ENCODE data around the gene HPX. TPM values are rescaled to one million over a fixed set of nuclear protein-coding genes. Genes with fewer than 3 reads are reported as not detected.

Gene HPX
- total and polyA plus RNA-seq, 9 donors: 0.46 to 4.1 (median 2.4) TPM

- TF ChIP-seq EP300 (IDR thresholded peaks at IDR 0.05) (no peak), CTCF (IDR thresholded peaks at IDR 0.05) (no peak), POLR2A (IDR thresholded peaks at IDR 0.05) (no peak)
- Histone ChIP-seq H3K27ac (no peak overlapping the region), H3K4me1 (ENCODE audit: insufficient read depth) (peaks cover 9% of the 10 kb centered on the region), H3K9me3 (no peaks in the 10 kb centered on the region), H3K4me3 (peak overlapping the region; percentile 67), H3K36me3 (no peaks in the 10 kb centered on the region), H3K27me3 (no peaks in the 10 kb centered on the region)
- 71 to 77% (median 74%) methylated on average over 4 of the region's 4 CpGs for WGBS, 3 donors
- intact Hi-C loops (cut with DNase I): loop anchor here in 1 of 4 donors (5.0 kb wide), 1 partner anchor 135 kb away; the partner anchor contains the start of gene TPP1
- no peak for DNase-seq
These were observed 41.7 kb upstream of the HPX start for GRCh38 chr11:6482441-6482840.

- intact Hi-C loops (cut with DNase I): loop anchor here in 1 of 4 donors (5.0 kb wide), 1 partner anchor 135 kb away; the partner anchor contains the start of gene TPP1
- TF ChIP-seq EP300 (IDR thresholded peaks at IDR 0.05) (no peak), CTCF (IDR thresholded peaks at IDR 0.05) (no peak), POLR2A (IDR thresholded peaks at IDR 0.05) (no peak)
- H3K27ac ChIP-seq: peak overlapping the region; percentile 63 to 90
- H3K4me1 ChIP-seq (ENCODE audit: insufficient read depth): peaks cover 9% of the 10 kb centered on the region
- no peaks in the 10 kb centered on the region for H3K36me3 ChIP-seq
- no peaks in the 10 kb centered on the region for H3K27me3 ChIP-seq
- WGBS, 3 donors: 0 to 11% (median 3%) methylated on average over 13 of the region's 13 CpGs
- peak overlapping the region; percentile 67 for H3K4me3 ChIP-seq
- DNase-seq: no peak
- no peaks in the 10 kb centered on the region for H3K9me3 ChIP-seq
These were observed 41.1 kb upstream of the HPX start for GRCh38 chr11:6481924-6482275.

GRCh38 chr11:6481012-6481923, 40.5 kb upstream of the HPX start, which contains the start of the genes ARFIP2 and TIMM10B:
Gene ARFIP2 (minus strand): TSS chr11:6481331. CDS start chr11:6480421, 910 bp downstream.
Gene TIMM10B (plus strand): TSS chr11:6481501. CDS start chr11:6481517, 16 bp downstream.
- Histone ChIP-seq H3K27me3 (no peaks in the 10 kb centered on the region), H3K4me3 (peak within 1 kb of the TSS; percentile 67), H3K4me1 (ENCODE audit: insufficient read depth) (peaks cover 9% of the 10 kb centered on the region), H3K9me3 (no peaks in the 10 kb centered on the region), H3K27ac (peak within 1 kb of the TSS; percentile 63 to 90), H3K36me3 (no peaks in the 10 kb centered on the region)
- intact Hi-C loops (cut with DNase I): loop anchor here in 1 of 4 donors (5.0 kb wide), 1 partner anchor 136 kb away; the partner anchor contains the start of gene TPP1
- peak; percentile 13 for TF ChIP-seq EP300 (IDR thresholded peaks at IDR 0.05)
- no peak for TF ChIP-seq CTCF (IDR thresholded peaks at IDR 0.05)
- TF ChIP-seq POLR2A (IDR thresholded peaks at IDR 0.05): peak; percentile 93
- peak; percentile 97 to 98 (median 98) for DNase-seq
- whole genome bisulfite sequencing, 3 donors: 0 to 2% (median 0%) methylated on average over 64 to 66 of the region's 66 CpGs

- no peak for TF ChIP-seq POLR2A (IDR thresholded peaks at IDR 0.05)
- TF ChIP-seq EP300 (IDR thresholded peaks at IDR 0.05): no peak
- TF ChIP-seq CTCF (IDR thresholded peaks at IDR 0.05): no peak
- Histone ChIP-seq H3K36me3 (no peaks in the 10 kb centered on the region), H3K9me3 (no peaks in the 10 kb centered on the region), H3K4me3 (peak overlapping the region; percentile 67), H3K4me1 (ENCODE audit: insufficient read depth) (peaks cover 9% of the 10 kb centered on the region), H3K27me3 (no peaks in the 10 kb centered on the region), H3K27ac (peak overlapping the region; percentile 63 to 90)
- intact Hi-C loops (cut with DNase I): loop anchor here in 1 of 4 donors (5.0 kb wide), 1 partner anchor 137 kb away; the partner anchor contains the start of gene TPP1
- DNase-seq: peak in 1 of 5 donors; percentile 14
- WGBS, 3 donors: 42 to 54% (median 53%) methylated on average over 9 of the region's 9 CpGs
These were observed 39.6 kb upstream of the HPX start for GRCh38 chr11:6480299-6480914.
